GM23338 (cell line): ENCODE results near the gene FARP1.

ENCODE experiments used
- CREB1 ChIP-seq: fragments of 250-450 bp; sonication (Bioruptor Pico); IDR thresholded peaks from 2 replicates; pipeline ENCODE4 v1.5.0; 2020; ENCODE audit warnings: low read depth, mild to moderate bottlenecking, moderate library complexity
- EZH2 ChIP-seq: fragments of 200-600 bp; sonication (generic); IDR thresholded peaks from one replicate; pipeline ENCODE4 v1.8.0; 2017; ENCODE audit warnings: antibody characterized with exemption, mild to moderate bottlenecking, low read depth; ENCODE audit not compliant: unreplicated experiment
- EZH2phosphoT487 ChIP-seq: fragments of 200-600 bp; sonication (generic); IDR thresholded peaks from one replicate; pipeline ENCODE4 v1.8.1; 2018; ENCODE audit warnings: antibody characterized with exemption; ENCODE audit not compliant: unreplicated experiment
- JUNB ChIP-seq: IDR thresholded peaks from one replicate; pipeline ENCODE4 v1.6.1; 2016; ENCODE audit warnings: antibody characterized with exemption; ENCODE audit not compliant: unreplicated experiment
- NANOG ChIP-seq: IDR thresholded peaks from 2 replicates; pipeline ENCODE4 v1.6.1; 2016; ENCODE audit warnings: antibody characterized with exemption, borderline replicate concordance
- POLR2AphosphoS5 ChIP-seq: IDR thresholded peaks from 2 replicates; pipeline ENCODE4 v1.6.1; 2016; ENCODE audit warnings: antibody characterized with exemption, low read depth
- ZNF331 ChIP-seq: fragments of 250-450 bp; sonication (Bioruptor Pico); IDR thresholded peaks from 2 replicates; pipeline ENCODE4 v1.5.0; 2020; ENCODE audit warnings: low read depth, mild to moderate bottlenecking, moderate library complexity
- TF ChIP-seq, protein P1 (sequence below), 2 experiments: fragments of 200-600 bp in 1 of 2; sonication (generic) in 1 of 2; conservative IDR thresholded peaks; 2 replicates each; pipeline versions ENCODE4 v1.5.1 to v1.6.1; 2016 to 2017; ENCODE audit warnings: antibody characterized with exemption in 2 of 2, low read depth in 2 of 2, mild to moderate bottlenecking in 2 of 2, moderate library complexity in 1 of 2
- TF ChIP-seq, protein P2 (sequence below): IDR thresholded peaks from one replicate; pipeline ENCODE4 v1.6.1; 2018; ENCODE audit warnings: antibody characterized with exemption; ENCODE audit not compliant: unreplicated experiment
- TF ChIP-seq, protein P3 (sequence below): fragments of 250-450 bp; sonication (Bioruptor Pico); IDR thresholded peaks from 2 replicates; pipeline ENCODE4 v1.5.0; 2020; ENCODE audit warnings: mild to moderate bottlenecking, moderate library complexity
- TF ChIP-seq, protein P4 (sequence below): IDR thresholded peaks from 2 replicates; pipeline ENCODE4 v1.6.1; 2016; ENCODE audit warnings: antibody characterized with exemption

DNA sequence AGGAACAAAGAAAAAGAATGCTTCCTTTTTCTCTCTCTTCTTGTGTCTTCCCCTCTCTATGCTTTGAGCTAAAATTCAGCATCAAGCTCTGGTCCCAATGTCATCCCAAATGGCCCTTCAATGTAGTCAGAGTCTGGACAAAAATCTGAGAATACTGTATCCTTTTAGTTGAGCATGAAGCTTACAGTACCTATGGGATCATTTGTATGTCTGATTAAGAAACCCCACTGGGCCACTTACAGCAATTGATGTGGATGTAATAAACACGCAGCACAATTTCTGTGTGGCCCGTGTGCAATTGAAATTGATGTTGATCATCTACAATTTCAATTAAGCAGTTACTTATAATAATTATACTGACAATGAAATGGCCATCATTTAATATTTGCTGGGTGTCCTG lies 223.1 kb downstream of the FARP1 start:
- TF ChIP-seq CREB1 (CRISPR knock-in tag) (no peak), EZH2 (no peak), EZH2phosphoT487 (no peak), JUNB (no peak), POLR2AphosphoS5 (no peak), ZNF331 (CRISPR knock-in tag) (no peak), NANOG (no peak)
- TF ChIP-seq, protein P1, sequence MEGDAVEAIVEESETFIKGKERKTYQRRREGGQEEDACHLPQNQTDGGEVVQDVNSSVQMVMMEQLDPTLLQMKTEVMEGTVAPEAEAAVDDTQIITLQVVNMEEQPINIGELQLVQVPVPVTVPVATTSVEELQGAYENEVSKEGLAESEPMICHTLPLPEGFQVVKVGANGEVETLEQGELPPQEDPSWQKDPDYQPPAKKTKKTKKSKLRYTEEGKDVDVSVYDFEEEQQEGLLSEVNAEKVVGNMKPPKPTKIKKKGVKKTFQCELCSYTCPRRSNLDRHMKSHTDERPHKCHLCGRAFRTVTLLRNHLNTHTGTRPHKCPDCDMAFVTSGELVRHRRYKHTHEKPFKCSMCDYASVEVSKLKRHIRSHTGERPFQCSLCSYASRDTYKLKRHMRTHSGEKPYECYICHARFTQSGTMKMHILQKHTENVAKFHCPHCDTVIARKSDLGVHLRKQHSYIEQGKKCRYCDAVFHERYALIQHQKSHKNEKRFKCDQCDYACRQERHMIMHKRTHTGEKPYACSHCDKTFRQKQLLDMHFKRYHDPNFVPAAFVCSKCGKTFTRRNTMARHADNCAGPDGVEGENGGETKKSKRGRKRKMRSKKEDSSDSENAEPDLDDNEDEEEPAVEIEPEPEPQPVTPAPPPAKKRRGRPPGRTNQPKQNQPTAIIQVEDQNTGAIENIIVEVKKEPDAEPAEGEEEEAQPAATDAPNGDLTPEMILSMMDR (conservative IDR thresholded peaks at IDR 0.05; ENCODE audit: low read depth in 2 of 2): no peak
- TF ChIP-seq, protein P2, sequence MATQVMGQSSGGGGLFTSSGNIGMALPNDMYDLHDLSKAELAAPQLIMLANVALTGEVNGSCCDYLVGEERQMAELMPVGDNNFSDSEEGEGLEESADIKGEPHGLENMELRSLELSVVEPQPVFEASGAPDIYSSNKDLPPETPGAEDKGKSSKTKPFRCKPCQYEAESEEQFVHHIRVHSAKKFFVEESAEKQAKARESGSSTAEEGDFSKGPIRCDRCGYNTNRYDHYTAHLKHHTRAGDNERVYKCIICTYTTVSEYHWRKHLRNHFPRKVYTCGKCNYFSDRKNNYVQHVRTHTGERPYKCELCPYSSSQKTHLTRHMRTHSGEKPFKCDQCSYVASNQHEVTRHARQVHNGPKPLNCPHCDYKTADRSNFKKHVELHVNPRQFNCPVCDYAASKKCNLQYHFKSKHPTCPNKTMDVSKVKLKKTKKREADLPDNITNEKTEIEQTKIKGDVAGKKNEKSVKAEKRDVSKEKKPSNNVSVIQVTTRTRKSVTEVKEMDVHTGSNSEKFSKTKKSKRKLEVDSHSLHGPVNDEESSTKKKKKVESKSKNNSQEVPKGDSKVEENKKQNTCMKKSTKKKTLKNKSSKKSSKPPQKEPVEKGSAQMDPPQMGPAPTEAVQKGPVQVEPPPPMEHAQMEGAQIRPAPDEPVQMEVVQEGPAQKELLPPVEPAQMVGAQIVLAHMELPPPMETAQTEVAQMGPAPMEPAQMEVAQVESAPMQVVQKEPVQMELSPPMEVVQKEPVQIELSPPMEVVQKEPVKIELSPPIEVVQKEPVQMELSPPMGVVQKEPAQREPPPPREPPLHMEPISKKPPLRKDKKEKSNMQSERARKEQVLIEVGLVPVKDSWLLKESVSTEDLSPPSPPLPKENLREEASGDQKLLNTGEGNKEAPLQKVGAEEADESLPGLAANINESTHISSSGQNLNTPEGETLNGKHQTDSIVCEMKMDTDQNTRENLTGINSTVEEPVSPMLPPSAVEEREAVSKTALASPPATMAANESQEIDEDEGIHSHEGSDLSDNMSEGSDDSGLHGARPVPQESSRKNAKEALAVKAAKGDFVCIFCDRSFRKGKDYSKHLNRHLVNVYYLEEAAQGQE: no peak
- TF ChIP-seq, protein P3, sequence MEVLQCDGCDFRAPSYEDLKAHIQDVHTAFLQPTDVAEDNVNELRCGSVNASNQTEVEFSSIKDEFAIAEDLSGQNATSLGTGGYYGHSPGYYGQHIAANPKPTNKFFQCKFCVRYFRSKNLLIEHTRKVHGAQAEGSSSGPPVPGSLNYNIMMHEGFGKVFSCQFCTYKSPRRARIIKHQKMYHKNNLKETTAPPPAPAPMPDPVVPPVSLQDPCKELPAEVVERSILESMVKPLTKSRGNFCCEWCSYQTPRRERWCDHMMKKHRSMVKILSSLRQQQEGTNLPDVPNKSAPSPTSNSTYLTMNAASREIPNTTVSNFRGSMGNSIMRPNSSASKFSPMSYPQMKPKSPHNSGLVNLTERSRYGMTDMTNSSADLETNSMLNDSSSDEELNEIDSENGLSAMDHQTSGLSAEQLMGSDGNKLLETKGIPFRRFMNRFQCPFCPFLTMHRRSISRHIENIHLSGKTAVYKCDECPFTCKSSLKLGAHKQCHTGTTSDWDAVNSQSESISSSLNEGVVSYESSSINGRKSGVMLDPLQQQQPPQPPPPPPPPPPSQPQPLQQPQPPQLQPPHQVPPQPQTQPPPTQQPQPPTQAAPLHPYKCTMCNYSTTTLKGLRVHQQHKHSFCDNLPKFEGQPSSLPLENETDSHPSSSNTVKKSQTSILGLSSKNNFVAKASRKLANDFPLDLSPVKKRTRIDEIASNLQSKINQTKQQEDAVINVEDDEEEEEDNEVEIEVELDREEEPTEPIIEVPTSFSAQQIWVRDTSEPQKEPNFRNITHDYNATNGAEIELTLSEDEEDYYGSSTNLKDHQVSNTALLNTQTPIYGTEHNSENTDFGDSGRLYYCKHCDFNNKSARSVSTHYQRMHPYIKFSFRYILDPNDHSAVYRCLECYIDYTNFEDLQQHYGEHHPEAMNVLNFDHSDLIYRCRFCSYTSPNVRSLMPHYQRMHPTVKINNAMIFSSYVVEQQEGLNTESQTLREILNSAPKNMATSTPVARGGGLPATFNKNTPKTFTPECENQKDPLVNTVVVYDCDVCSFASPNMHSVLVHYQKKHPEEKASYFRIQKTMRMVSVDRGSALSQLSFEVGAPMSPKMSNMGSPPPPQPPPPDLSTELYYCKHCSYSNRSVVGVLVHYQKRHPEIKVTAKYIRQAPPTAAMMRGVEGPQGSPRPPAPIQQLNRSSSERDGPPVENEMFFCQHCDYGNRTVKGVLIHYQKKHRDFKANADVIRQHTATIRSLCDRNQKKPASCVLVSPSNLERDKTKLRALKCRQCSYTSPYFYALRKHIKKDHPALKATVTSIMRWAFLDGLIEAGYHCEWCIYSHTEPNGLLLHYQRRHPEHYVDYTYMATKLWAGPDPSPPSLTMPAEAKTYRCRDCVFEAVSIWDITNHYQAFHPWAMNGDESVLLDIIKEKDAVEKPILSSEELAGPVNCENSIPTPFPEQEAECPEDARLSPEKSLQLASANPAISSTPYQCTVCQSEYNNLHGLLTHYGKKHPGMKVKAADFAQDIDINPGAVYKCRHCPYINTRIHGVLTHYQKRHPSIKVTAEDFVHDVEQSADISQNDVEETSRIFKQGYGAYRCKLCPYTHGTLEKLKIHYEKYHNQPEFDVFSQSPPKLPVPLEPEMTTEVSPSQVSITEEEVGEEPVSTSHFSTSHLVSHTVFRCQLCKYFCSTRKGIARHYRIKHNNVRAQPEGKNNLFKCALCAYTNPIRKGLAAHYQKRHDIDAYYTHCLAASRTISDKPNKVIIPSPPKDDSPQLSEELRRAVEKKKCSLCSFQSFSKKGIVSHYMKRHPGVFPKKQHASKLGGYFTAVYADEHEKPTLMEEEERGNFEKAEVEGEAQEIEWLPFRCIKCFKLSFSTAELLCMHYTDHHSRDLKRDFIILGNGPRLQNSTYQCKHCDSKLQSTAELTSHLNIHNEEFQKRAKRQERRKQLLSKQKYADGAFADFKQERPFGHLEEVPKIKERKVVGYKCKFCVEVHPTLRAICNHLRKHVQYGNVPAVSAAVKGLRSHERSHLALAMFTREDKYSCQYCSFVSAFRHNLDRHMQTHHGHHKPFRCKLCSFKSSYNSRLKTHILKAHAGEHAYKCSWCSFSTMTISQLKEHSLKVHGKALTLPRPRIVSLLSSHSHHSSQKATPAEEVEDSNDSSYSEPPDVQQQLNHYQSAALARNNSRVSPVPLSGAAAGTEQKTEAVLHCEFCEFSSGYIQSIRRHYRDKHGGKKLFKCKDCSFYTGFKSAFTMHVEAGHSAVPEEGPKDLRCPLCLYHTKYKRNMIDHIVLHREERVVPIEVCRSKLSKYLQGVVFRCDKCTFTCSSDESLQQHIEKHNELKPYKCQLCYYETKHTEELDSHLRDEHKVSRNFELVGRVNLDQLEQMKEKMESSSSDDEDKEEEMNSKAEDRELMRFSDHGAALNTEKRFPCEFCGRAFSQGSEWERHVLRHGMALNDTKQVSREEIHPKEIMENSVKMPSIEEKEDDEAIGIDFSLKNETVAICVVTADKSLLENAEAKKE: no peak
- TF ChIP-seq, protein P4, sequence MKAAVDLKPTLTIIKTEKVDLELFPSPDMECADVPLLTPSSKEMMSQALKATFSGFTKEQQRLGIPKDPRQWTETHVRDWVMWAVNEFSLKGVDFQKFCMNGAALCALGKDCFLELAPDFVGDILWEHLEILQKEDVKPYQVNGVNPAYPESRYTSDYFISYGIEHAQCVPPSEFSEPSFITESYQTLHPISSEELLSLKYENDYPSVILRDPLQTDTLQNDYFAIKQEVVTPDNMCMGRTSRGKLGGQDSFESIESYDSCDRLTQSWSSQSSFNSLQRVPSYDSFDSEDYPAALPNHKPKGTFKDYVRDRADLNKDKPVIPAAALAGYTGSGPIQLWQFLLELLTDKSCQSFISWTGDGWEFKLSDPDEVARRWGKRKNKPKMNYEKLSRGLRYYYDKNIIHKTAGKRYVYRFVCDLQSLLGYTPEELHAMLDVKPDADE: no peak
